Panc1 (cell line): Measurements from ENCODE around the gene LPP. TPM values are rescaled to one million over a fixed set of nuclear protein-coding genes. Genes with fewer than 3 reads are reported as not detected.

Experiments used
- ATAC-seq: fragments of 200-7000 bp; cut with Tn5 transposase; 2 replicates; pipeline ENCODE4 v1.9.1; 2020; ENCODE audit warnings: mild to moderate bottlenecking, moderate library complexity
- BruUV-seq: library from RNA; stranded (reverse); fragments of 400-500 nt; replicated peaks from 2 replicates; lab custom pipeline; 2021; lab: Mats Ljungman, UMichigan
- CTCF ChIA-PET: fragments of 300-600 bp; sonication (Branson Sonifier 250); formaldehyde crosslinking; loops from one replicate; lab custom pipeline; 2022; ENCODE audit warnings: antibody characterized with exemption; lab: Charles Lee
- POLR2A ChIA-PET: fragments of 300-600 bp; sonication (Branson Sonifier 250); formaldehyde crosslinking; loops from one replicate; lab custom pipeline; 2022; ENCODE audit warnings: antibody characterized with exemption; lab: Charles Lee
- DNase-seq: peaks from one replicate; pipeline ENCODE4 v3.0.0-alpha.2; 2010; ENCODE audit warnings: low read depth, low spot score
- H3K27ac ChIP-seq: 2 replicates; pipeline ENCODE4 v1.5.1; 2011; ENCODE audit warnings: mild to moderate bottlenecking, low read length, inconsistent platforms
- H3K27me3 ChIP-seq: fragments of 200-500 bp; sonication (Bioruptor generic); 2 replicates; pipeline ENCODE4 v1.6.0; 2014; ENCODE audit warnings: low read length, inconsistent platforms; ENCODE audit not compliant: control insufficient read depth, insufficient read depth
- H3K36me3 ChIP-seq: fragments of 200-500 bp; sonication (Bioruptor generic); 2 replicates; pipeline ENCODE4 v1.5.1; 2014; ENCODE audit warnings: inconsistent platforms, mild to moderate bottlenecking, low read length, moderate library complexity; ENCODE audit not compliant: control insufficient read depth, insufficient read depth
- H3K4me1 ChIP-seq: 2 replicates; pipeline ENCODE4 v1.5.1; 2011; ENCODE audit warnings: inconsistent platforms, mild to moderate bottlenecking, low read length, moderate library complexity; ENCODE audit not compliant: control insufficient read depth, insufficient read depth
- H3K4me3 ChIP-seq, 2 experiments: 2 replicates each; pipeline ENCODE4 v1.5.1; 2011 to 2012; ENCODE audit warnings: low read depth in 2 of 2, low read length in 2 of 2, mild to moderate bottlenecking in 2 of 2, inconsistent platforms in 1 of 2, moderate library complexity in 1 of 2
- H3K9me3 ChIP-seq: fragments of 200-500 bp; sonication (Bioruptor generic); 2 replicates; pipeline ENCODE4 v1.5.1; 2014; ENCODE audit warnings: low read depth, mild to moderate bottlenecking, inconsistent platforms, low read length, moderate library complexity; ENCODE audit not compliant: control insufficient read depth, insufficient read depth
- POLR2AphosphoS5 ChIP-seq: IDR thresholded peaks from 2 replicates; pipeline ENCODE4 v1.6.1; 2012; ENCODE audit warnings: mild to moderate bottlenecking, low read depth, low read length, moderate library complexity
- SIN3A ChIP-seq: IDR thresholded peaks from 2 replicates; pipeline ENCODE4 v1.6.1; 2012; ENCODE audit warnings: low read depth, mild to moderate bottlenecking, low read length, moderate library complexity, borderline replicate concordance; ENCODE audit not compliant: insufficient read depth
- TCF7L2 ChIP-seq: IDR thresholded peaks from 2 replicates; pipeline ENCODE4 v1.6.1; 2011; ENCODE audit warnings: mild to moderate bottlenecking, low read depth, low read length, inconsistent platforms
- in situ Hi-C: cut with HindIII; loops from 2 replicates; pipeline ENCODE4 v1.10.0; 2016; ENCODE audit warnings: low sequenced_read_pairs, low pct_unique_long_range_greater_than_20kb
- intact Hi-C: fragments of 100-400 bp; cut with micrococcal nuclease; formaldehyde crosslinking; loops from one replicate; pipeline ENCODE4 v1.10.0; 2022; ENCODE audit not compliant: unreplicated experiment
- total RNA-seq: library from RNA; stranded (reverse); gene quantifications from one replicate; pipeline ENCODE4 v1.2.1, GENCODE V29; 2021; ENCODE audit not compliant: unreplicated experiment
- TF ChIP-seq, protein P1 (sequence below), 2 experiments: IDR thresholded peaks; 2 replicates each; pipeline ENCODE4 v1.6.1; 2011 to 2012; ENCODE audit warnings: low read depth in 2 of 2, control low read depth in 1 of 2, low read length in 1 of 2, mild to moderate bottlenecking in 1 of 2, moderate library complexity in 1 of 2; ENCODE audit not compliant: insufficient read depth in 1 of 2
- TF ChIP-seq, protein P2 (sequence below): fragments of 450-650 bp; IDR thresholded peaks from 2 replicates; pipeline ENCODE4 v1.5.1; 2017; ENCODE audit warnings: mild to moderate bottlenecking

LPP gene
- total RNA-seq, 1 experiment from 2014 or later: 90.0 TPM

DNA sequence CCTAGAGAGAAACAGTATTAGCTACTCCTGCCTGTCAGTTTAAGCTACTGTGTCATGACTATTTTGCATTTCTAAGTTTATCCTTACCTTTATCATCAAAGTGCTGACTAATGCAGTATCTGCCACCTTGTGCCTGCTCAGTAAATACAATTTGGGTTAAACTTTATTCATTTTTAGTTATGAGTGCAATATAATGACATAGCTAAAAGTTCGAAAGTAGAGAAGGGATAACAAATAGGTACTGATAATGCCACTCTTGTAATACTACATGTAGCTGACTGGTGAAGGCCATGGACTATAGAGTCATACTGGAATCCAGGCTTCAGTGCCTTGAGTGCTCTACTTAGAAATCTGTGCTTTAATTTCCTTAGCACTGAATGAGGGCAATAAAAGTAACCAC lies 537.0 kb downstream of the LPP start:
- no peak overlapping the region for H3K4me3 ChIP-seq
- TF ChIP-seq, protein P1, sequence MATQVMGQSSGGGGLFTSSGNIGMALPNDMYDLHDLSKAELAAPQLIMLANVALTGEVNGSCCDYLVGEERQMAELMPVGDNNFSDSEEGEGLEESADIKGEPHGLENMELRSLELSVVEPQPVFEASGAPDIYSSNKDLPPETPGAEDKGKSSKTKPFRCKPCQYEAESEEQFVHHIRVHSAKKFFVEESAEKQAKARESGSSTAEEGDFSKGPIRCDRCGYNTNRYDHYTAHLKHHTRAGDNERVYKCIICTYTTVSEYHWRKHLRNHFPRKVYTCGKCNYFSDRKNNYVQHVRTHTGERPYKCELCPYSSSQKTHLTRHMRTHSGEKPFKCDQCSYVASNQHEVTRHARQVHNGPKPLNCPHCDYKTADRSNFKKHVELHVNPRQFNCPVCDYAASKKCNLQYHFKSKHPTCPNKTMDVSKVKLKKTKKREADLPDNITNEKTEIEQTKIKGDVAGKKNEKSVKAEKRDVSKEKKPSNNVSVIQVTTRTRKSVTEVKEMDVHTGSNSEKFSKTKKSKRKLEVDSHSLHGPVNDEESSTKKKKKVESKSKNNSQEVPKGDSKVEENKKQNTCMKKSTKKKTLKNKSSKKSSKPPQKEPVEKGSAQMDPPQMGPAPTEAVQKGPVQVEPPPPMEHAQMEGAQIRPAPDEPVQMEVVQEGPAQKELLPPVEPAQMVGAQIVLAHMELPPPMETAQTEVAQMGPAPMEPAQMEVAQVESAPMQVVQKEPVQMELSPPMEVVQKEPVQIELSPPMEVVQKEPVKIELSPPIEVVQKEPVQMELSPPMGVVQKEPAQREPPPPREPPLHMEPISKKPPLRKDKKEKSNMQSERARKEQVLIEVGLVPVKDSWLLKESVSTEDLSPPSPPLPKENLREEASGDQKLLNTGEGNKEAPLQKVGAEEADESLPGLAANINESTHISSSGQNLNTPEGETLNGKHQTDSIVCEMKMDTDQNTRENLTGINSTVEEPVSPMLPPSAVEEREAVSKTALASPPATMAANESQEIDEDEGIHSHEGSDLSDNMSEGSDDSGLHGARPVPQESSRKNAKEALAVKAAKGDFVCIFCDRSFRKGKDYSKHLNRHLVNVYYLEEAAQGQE (IDR thresholded peaks at IDR 0.05; ENCODE audit: insufficient read depth in 1 of 2, low read depth in 2 of 2, low read length in 1 of 2): no peak
- TF ChIP-seq SIN3A: no peak
- no peak for TF ChIP-seq POLR2AphosphoS5
- TF ChIP-seq, protein P2, sequence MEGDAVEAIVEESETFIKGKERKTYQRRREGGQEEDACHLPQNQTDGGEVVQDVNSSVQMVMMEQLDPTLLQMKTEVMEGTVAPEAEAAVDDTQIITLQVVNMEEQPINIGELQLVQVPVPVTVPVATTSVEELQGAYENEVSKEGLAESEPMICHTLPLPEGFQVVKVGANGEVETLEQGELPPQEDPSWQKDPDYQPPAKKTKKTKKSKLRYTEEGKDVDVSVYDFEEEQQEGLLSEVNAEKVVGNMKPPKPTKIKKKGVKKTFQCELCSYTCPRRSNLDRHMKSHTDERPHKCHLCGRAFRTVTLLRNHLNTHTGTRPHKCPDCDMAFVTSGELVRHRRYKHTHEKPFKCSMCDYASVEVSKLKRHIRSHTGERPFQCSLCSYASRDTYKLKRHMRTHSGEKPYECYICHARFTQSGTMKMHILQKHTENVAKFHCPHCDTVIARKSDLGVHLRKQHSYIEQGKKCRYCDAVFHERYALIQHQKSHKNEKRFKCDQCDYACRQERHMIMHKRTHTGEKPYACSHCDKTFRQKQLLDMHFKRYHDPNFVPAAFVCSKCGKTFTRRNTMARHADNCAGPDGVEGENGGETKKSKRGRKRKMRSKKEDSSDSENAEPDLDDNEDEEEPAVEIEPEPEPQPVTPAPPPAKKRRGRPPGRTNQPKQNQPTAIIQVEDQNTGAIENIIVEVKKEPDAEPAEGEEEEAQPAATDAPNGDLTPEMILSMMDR: no peak
- no peak for TF ChIP-seq TCF7L2
- H3K36me3 ChIP-seq: no peaks in the 10 kb centered on the region
- H3K27me3 ChIP-seq: no peaks in the 10 kb centered on the region
- ATAC-seq (no peak), DNase-seq (no peak)
- no TSS peak for BruUV-seq
- in situ Hi-C loops (no loop called here), intact Hi-C loops (no loop called here)
- H3K4me1 ChIP-seq: no peaks in the 10 kb centered on the region
- no peaks in the 10 kb centered on the region for H3K9me3 ChIP-seq
- CTCF ChIA-PET: no interaction called here
- H3K27ac ChIP-seq: no peak overlapping the region
- POLR2A ChIA-PET: no interaction called here

DNA sequence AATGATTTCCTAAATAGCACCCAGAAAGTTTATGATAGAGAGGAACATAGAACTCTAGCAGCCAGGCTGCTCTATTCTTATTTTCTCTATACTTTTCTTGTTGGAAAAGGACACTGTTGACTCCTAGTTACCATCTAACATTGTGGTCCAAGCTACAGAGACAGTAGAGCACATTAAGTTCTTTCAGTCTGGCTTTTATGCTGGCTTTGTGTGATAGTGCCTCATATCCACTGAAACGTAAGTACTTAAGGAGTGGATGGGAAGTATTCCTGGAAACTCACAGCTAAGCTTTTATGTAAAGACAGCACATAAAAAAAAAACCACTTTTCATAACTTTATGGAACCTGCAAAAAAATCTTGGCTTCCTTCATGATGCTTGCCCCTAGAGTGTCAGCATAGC lies 537.7 kb downstream of the LPP start:
- Histone ChIP-seq H3K9me3 (no peaks in the 10 kb centered on the region), H3K27ac (no peak overlapping the region), H3K4me3 (no peak overlapping the region), H3K27me3 (no peaks in the 10 kb centered on the region), H3K4me1 (no peaks in the 10 kb centered on the region), H3K36me3 (no peaks in the 10 kb centered on the region)
- TF ChIP-seq TCF7L2: no peak
- no peak for TF ChIP-seq SIN3A
- TF ChIP-seq, protein P2: no peak
- TF ChIP-seq, protein P1 (IDR thresholded peaks at IDR 0.05; ENCODE audit: insufficient read depth in 1 of 2, low read depth in 2 of 2, low read length in 1 of 2): no peak
- no peak for TF ChIP-seq POLR2AphosphoS5
- BruUV-seq: no TSS peak
- in situ Hi-C loops (no loop called here), intact Hi-C loops (no loop called here)
- no peak for ATAC-seq
- POLR2A ChIA-PET: no interaction called here
- CTCF ChIA-PET: no interaction called here
- DNase-seq: no peak
